Stimulated activated CD8-positive, alpha-beta memory T cell treated with anti-CD3 and anti-CD28 coated beads, Interleukin-7, amount 100 ng/mL, for 48 hours (primary cell): ENCODE measurements around the gene ACADL.

ENCODE experiments used
- DNase-seq, 2 donors: peaks; one replicate each; pipeline ENCODE4 v3.0.0-alpha.2; 2020; ENCODE audit warnings: low read depth in 1 of 2; ENCODE audit errors: extremely low read depth in 1 of 2

ACADL gene

DNA sequence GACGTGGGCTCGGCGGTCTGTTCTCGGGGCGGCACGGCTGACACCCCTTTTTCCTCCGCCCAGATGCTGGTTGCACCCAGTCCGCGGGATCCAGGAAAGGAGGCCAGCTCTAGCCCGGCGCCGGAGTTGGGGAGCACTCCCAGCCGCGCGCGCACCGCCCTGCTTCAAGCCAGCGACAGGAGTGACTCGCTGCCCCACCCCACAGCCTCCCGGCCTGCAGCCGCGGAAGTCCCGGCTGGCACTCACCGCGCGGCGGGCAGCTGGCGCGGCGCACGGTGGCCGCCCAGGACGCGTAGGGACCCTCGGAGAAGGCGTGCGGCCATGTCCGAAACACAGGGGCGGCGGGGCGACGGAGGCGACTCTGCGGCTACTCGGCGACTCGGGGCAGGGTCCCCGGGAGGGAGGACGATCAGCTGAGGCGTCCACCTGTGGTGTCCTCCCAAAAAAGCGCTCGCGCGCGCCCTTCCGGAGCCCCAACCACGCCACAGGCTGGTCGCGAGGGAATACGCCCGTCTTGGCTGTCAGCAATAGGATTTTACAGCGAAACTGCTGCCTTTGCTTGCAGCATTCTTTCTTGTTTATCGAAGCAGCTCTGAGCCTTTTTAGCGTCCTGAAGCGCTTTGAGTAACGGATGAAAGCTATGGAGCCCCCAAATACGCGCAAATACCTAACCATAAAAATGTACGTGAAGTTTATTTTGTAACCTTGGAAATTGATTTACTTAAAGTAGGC, at the start of gene ACADL:
TSS of gene ACADL (minus strand) at position 507 of the 732 bp plus-strand sequence. CDS start at position 323, 184 bp downstream.
- DNase-seq, result no peak

DNA sequence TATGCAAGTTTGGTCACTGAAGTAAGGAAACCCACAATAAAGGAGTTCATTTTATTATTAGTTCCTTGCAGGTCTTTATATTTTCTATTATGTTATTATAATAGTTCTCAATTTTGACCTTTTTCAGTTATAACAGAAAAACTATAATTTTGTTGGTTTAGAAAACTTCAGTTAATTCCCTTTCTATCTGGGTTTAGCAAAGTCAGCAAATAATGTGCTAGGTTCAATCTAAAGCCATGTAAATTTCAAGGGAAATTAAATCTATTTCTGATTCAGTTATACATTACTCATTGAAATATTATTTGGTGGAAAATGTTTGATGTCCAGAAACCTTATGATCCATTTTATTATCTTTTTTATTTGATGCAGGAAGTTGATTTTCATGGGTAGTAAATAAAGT, 46.1 kb upstream of the ACADL start:
- no peak for DNase-seq

DNA sequence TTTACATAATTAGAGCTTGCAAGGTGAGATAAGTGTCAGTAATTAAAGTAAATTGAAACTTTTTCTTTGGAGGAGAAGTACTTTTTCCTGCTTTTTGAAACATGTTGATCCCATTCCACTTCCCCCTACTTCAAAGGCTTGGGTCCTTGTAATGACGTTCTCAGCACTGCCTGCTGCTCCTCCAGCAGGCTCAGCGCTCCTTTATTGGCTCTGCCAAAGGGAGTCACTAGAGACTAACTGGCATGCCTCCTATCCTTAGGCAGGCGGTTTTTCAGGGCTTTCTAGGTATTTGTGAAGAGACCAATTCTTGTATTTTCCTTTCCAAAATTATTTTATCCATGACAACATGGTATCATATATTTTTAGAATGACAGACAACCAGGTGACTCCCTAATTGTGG, 43.9 kb upstream of the ACADL start:
- no peak for DNase-seq

DNA sequence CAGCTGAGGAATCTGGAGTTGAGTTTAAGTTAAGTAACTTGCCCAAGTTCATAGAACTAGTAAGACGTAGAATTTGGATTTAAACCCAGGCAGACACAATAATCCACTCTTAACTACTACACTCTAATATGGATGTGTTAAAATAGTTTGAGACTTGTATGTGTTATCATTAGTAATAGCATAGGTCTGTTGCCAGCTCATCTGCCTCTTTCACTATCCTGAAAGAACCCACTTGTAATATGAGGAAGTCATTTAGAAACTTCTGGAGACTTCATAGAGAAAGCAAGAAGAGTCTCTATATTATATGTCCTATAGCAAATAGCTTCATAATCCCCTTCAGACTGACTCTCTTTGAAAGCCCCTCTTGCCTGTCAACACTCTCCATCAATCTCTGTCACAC, 43.0 kb upstream of the ACADL start:
- DNase-seq, result no peak

DNA sequence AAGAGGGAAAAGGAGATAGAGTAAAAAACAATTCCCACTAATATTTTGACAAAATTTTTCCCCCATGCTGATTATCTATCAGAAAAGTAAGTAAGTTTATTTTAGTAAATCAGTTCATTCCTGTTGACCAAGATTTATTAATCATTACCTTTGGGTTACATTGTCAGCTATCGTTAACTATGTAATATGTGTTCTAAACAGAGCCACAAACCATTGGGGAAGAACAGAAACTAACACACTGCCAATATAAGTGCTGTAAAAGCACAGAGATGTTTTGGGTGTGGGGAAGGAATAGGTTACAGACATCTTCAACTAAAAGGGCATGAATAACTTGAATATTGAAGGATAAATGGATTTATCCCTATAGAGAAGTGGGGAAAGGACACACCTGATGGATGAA, 42.5 kb upstream of the ACADL start:
- DNase-seq, result no peak

DNA sequence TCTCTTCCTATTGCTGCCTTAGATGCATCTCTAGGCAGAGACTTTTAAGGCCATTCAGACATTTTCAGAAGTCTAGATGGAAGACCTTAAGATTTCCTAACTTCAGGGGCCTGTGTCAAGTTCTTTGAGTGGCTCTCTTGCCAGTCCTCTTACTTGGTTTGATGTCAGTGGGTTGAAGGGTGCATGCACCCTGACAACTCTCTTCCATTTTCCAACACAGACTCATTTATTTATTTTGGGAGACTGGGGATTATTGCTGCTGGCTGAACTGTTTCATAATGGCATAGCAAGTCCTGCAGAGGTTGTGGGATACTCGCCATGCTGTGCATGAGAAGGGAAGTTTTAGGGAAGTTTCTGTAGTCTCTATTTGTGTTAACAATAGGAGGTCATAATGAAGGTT, 39.0 kb upstream of the ACADL start:
- DNase-seq, result no peak

DNA sequence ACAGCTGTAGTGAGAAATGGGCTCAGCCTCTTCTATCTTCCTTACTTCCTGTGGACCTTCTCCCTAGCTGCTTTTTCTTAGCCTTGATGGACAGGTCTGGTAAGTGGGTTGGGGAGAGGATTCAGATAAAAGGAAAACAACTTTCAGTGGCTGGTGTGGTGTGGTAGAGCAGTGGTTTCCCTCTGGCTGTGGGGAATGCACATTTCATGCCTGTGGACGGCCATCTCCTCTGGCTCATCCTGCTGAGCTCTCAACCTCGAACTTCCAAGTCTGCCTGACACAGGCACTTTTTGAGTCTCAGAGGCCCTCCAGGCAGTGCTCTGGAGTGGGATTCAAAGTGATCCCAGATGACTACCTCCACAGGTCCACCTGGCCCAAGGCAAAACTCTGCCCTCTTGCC, 38.6 kb upstream of the ACADL start:
- DNase-seq, result no peak

DNA sequence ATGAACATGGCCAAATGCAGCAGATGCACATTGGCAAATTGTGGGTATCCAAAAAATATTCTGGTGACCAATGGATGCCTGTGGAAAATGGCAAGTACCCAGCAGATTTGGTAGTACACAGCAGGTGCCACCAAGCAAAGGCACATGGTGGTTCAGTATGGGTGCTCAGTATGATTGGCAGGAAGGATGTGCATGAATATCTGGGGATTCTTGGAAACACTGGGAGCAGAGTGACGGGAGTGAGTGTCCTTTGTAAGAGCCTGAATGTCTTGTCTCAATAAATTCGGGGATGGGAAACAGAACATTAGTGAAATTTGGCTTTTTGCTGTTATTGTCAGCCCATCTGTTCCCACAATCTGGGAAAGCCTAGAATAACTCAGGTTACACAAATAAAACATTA, 36.8 kb upstream of the ACADL start:
- DNase-seq, result no peak

DNA sequence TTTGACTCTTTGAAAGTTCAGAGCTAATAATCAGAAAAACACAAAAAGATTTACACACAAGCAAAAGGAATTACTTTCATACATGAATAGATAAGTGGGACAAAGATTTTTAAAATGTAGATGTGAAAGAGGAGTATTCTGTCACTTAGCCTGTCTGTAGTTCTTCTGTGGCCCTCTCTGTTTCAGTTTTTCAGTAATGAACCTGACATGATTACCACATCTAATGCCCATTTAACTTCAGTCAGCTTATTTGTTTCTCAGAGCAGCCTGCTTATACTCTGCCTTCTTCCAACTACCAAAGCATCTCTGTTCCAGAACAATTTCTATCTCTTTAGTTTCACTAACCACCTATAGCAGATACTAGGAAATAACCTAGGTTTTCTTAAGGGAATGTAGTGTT, 34.4 kb upstream of the ACADL start:
- no peak for DNase-seq

DNA sequence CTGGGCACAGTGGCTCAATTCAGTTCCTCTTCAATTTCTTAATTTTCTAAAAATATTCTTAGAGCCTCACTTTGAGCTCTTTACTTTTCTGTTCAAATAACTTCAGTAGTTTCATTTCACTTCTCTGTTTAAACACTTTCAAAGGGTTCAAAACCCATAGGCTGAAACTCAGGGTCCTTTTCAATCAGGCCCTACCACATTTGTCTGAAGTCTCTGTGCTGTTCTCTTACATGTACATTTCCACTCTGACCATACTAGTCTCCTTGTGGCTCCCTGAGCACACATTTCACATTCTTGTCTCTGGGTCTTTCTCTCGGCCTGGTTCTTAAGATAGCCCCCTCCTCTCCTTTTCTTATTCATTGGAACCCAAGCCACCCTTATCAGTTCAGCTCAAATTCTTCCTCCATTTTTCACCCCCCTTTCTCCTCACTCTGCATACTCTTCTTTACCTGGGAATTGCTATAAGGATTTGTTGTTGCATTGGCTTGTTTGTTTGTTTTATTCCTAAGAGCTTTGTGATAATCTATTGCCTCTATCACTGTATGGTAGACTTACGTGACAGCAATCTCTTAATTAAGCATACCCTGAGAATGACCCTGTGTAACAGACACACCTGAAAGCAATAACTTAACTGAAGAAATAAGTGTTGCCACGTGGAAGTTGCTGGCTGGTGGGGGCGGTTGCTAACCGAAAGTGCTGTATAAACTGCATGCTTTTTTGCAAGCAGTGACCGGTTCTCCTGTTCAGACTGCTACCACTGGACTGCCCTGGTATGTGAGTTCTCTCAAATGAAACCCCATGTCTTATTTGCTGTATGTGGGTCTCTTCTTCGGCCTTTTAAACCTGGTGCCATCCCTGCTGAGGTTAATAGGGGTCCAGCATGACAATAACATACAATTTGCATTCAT, 27.7 kb upstream of the ACADL start:
- DNase-seq, result no peak

DNA sequence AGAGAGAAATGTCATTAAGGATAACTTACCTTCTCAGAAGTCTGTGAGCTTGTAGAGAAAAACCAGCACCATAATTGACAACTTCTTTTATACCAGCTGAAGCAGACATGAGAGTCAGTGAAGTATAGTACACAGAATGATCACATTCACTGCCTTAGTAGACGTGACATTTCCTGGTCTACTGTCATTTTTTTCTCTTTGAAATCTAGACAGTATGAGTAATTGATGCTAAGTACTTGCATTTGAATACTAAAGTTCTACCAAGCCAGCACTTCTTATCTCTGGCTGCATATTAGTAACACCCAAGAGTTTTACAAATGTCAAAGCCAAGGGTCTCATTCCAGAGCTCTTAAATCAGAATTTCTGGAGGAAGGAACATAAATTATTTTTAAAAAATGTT, 25.4 kb upstream of the ACADL start:
- no peak for DNase-seq

DNA sequence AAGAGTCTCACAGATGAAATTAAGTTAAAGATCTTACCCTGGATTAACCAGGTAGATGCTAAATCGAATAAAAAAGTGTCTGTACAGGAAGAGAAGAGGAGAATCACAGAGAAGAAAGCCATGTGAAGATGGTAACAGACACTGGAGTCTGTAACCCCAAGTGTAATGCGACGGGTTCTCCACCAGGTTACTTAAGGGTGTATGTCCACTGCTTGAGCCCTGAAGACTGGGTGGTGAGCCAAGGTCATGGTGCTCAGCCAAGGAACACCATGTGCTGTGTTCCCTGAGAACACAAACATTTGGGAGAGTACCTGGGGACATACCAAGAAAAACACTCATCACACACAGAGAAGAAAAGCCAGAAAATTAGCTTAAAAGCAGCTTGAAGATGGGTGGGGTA, 8.2 kb upstream of the ACADL start:
- no peak for DNase-seq

DNA sequence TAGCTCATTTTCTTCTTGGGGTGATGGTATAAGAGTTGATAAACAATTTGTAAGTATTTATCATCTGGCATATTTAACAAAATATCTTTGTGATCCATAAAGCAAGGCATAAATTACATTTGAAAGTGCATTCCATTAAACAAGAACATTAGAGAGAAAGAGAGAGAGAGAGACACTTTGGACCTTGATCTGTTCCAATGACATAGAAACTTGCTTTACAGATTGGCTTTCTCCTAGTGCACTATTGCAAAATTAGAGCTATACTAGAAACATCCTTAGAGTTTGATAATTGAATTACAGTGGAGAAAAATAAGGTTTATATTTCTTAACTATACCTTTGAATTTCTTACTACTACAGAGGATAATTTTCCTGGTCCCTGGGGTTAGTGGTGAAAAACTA, 5.7 kb upstream of the ACADL start:
- DNase-seq, result no peak

DNA sequence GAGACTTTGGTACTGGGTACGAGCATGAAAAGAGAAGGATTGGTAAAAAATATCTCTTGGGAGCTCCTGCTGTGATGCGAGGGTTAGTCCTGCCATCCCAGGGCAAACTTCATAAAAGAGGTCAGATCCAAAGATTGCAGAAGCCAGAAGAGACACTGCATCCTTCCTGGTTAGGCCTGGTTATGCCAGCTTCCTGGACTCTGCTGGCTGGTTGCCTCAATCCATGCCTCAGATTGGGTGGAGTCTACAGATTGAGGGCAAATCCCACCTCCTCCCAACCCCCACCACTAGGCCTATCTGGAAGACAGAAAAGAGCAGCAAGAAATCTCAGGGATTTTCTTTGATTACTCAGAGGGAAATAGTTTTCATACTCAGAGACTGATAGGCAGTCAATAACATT, 5.3 kb upstream of the ACADL start:
- DNase-seq, result no peak

DNA sequence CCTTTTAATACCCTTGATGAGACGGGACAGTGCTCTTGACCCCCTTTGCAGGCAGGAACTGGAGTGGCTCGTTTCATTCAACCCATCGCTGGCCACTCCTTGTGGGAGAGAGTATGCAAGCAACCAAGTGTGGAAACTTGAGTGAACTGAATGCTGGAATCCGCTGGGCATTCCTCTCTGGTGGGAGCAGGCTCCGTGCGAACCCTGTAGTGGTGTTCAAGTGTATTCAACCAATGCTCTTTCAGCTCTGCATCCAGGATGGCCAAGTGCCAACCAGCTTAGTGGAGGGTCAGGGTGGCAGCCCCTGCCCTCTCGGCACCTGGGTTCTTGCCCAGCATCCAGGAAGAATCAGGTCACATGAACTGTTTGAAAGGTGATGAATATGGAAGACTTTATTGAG, 3.3 kb upstream of the ACADL start:
- no peak for DNase-seq

DNA sequence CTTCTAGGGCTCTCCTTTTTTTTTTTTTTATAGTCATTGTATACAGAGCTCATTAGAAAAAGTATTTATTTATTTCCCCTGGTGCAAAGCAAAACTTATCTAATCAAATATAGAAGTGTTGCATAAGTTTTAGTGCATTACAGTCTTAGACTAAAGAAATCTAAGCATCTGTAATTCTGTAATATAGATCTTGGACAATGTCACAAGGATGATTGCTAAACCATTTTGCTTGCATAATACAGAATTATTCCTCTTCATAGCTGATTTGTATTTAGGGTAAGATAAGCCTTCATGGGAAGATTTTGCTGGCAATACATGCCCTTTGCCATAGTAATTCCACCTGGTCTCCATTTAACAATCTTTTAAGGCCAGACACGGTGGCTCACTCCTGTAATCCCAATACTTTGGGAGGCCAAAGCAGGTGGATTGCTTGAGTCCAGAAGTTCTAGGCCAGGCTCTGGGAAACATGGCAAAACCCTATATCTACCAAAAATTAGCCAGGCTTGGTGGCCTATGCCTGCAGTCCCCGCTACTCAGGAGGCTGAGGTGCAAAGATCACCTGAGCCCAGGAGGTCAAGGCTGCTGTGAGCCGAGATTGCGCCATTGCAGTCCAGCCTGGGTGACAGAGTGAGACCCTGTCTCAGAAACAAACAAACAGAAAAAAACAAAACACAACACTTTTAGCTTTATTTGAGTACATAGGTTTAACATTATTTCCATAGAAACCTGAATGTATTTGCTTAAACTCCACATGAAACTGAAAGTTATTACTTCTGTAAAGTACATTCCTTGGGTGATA, 2.2 kb upstream of the ACADL start:
- DNase-seq, result no peak

DNA sequence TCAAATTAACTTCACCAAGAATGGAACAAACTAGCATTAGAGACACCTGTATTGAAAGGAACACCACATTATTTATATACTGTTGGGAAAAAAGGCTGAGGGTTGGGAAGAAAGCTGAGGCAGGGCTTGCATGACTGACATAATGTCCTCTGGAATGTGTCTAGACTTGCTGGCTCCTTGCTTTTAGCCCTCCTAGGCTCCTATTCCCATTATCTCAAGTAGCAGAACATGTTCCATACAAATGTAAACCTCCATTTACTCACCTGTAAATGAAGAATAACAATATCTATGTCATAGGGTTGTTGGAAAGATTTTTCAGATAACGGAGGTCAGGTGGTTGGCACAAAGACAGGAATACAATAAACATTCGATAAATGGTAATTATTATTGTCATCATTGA, 976 bp upstream of the ACADL start:
- DNase-seq, result no peak

DNA sequence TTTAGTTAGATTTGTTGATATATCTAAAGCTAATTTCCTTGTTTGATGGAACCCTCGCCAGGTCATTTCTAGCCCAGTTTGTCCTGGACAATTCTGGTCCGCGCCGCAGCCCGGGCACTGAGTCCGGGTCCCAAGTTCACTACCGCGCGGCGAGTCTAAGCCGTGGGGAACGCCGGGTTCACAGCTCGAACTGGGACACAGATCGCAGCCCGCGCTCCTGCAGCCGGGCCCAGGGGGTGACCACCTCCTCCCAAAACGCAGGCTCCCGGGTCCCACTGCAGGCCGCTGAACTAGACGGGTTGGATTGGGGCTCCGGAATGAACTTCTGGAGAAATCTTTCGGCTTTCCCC, 681 bp downstream of the ACADL start:
- no peak for DNase-seq

DNA sequence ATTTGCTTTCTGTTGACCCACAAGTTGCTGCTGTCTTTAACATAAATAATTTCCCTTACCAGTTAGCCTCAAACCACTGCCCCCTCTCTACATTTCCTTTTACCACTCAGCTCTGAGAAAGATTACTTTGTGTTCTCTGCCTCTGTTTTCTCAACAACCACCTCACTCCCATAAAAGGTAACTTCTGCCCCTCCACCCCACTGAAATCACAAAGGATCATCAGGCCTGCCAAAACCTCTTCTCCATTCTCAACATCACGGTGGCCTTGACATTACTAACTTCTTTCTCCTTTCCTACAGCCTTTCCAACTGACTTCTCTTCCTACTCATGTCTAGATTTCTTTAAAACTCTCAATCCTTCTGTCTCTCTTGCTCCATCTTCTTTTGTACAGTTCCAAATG, 10.1 kb downstream of the ACADL start:
- DNase-seq, result no peak

DNA sequence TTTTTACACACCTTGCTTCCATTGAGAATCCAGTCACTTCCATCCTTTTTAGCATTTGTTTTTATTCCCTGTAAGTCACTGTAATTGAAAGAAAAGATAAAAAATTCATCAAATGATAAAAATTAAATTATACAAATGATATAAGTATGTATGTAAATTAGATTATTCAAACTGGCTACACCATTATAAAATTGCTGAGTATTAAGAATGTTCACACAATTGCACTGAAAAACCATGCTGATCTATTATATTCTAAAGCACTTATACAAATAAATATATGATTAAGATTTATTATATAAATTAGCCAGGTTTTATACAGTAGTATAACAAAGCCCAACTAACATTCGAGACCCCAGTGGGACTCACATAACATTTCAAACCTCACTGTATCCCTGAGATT, 15.1 kb downstream of the ACADL start:
- no peak for DNase-seq

DNA sequence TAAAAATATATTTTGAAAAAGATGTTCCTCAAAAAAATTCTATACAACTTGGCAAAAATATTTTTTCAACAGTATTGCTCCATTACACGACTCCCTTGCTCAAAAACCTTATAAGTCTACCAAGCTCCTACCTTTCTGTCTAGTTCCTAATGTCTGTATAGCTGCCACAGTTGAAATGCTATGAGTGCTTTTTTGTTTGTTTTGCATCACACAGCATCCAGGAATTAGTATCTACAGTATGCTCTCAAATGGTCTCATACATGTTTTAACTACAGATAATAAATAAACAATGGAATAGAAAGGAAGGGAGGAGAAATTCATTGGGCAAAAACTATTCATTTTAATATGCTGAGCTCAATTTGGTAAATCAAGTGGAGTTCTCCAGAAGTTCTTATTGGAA, 17.3 kb downstream of the ACADL start:
- no peak for DNase-seq

DNA sequence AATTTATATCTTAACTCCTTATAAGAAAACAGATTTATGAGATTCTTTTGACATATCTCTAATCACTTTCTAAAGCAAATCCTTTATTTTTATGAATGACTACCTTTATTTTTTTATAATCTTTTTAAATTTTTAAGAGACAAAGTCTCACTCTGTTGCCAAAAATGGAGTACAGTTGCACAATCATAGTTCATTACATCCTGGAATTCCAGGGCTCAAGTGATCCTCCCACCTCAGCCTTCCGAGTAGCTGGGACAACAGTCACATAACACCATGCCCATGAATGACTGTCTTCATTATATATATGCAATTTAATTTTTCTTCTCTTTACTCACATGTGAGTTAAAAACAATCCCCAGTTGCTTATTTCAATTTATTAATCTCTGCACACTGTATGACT, 21.7 kb downstream of the ACADL start:
- no peak for DNase-seq
